Measurements from ENCODE around the gene SLC16A4.

Gene SLC16A4

DNA sequence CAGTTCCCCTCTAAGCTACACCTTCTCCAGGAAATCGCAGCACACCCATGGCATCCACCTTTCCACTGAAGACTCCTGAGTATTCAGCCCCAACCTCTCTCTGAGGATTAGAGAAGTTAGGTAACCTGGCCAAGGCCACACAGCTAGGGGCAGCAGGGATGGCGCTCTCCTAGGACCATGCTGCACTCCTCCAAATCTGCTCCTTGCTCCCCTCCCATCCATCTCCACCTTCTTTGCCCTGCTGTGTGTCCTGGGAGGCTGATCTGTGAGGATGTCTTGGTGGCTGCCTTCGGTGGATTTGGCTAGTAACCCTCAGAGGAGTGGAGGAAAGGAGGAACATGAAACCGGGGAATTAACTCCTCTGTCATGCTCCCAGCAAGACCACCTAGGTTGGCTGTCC lies 40.1 kb upstream of the SLC16A4 start:
- DNase-seq (ENCODE audit: low read depth): no peak
- H3K4me3 ChIP-seq (ENCODE audit: low read depth, low read length): no peak overlapping the region
- no peak for TF ChIP-seq CTCF (conservative IDR thresholded peaks at IDR 0.05; ENCODE audit: low read depth, low read length)

DNA sequence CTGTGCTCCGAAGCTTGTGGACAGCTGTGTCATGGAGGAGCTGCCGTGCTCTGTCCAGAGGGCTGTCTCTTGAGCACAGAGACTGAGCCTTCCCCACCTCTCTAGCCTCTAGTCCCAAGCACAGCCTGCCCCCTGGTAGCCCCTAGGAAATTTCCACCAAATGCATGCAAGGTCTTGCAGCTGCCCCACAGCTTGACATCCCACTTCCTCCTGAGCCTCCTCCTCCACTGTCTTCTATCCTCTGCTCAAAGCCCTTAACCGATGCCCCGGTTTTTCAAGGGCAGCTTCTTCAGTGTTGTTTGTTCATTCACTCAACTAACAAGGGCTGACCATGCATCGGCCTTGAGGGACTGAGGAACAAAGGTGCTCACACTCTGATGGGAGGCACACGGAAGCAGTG lies 39.5 kb upstream of the SLC16A4 start:
- H3K4me3 ChIP-seq (ENCODE audit: low read depth, low read length): no peak overlapping the region
- no peak for DNase-seq (ENCODE audit: low read depth)
- no peak for TF ChIP-seq CTCF (conservative IDR thresholded peaks at IDR 0.05; ENCODE audit: low read depth, low read length)

DNA sequence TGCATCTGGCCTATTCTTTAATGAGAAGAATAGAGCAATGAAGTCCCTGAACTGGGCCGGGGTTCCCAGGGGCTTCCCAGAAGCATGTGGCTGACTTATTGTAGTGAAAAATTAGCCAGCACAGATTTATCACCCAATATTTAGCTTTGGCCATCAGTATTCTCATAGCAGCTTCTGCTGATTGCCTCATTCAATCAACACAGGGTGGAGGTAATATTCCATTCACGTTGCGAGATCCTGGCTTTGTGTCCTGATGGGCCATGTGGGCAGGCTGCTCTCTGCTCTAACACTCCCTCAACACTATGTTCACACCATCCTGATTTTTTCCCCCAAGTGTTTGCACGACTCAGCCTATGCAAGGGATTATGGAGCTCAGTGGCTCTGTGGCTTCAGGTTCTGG lies 38.1 kb upstream of the SLC16A4 start:
- no peak overlapping the region for H3K4me3 ChIP-seq (ENCODE audit: low read depth, low read length)
- no peak for DNase-seq (ENCODE audit: low read depth)
- no peak for TF ChIP-seq CTCF (conservative IDR thresholded peaks at IDR 0.05; ENCODE audit: low read depth, low read length)

DNA sequence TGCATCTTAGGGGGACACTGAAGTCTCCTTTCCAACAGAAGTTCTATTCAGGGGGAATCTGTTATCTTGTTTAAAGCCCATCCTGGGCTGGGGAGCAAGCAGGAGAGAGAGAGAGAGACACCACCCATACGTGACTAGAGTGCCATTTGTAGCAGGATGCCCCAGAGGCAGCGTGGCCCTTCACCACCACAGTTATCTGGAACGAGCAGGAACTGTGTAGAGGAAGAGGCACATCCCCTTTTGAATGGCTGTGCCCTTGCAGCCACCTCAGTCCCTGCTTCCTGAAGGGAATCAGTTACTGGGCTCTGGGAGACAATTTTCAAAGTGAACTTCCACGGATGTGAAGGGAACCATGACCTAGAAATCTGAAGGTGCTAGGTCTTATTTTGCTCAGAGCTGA lies 36.0 kb upstream of the SLC16A4 start:
- no peak for TF ChIP-seq CTCF (conservative IDR thresholded peaks at IDR 0.05; ENCODE audit: low read depth, low read length)
- no peak for DNase-seq (ENCODE audit: low read depth)
- no peak overlapping the region for H3K4me3 ChIP-seq (ENCODE audit: low read depth, low read length)

DNA sequence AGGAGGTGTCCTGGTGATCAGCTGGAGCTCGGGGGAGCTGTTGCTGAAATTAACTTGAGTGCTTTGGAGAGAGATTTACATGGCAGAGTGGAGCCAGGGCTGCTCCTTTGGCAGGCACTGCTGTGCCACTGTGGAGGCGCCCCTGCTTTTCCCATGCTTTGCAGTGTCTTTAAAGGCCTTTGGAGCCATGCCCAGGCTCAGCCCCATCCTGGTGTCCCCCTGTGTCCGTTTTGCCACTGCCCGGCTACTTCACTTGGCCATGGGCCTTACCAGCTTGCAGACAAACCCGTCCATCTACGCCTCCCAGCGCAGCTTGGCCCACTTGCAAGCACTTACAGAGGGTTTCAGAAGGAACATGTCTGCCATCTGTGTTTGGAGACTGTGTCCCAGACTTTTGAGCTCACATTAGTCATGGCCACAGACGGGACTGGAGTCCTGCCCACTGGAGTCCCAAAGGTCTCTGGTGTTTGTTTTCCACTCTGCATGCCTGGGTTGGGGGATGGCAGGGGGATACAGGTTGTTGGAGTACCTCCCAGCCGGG lies 34.9 kb upstream of the SLC16A4 start:
- DNase-seq (ENCODE audit: low read depth): no peak
- TF ChIP-seq CTCF (conservative IDR thresholded peaks at IDR 0.05; ENCODE audit: low read depth, low read length): no peak
- H3K4me3 ChIP-seq (ENCODE audit: low read depth, low read length): no peak overlapping the region

GRCh38 chr1:110424699-110425611 lies 34.1 kb upstream of the SLC16A4 start:
- peak; percentile 39 for DNase-seq (ENCODE audit: low read depth)
- no peak for TF ChIP-seq CTCF (conservative IDR thresholded peaks at IDR 0.05; ENCODE audit: low read depth, low read length)
- no peak overlapping the region for H3K4me3 ChIP-seq (ENCODE audit: low read depth, low read length)
